ENCODE data around the gene TAT.

DNA sequence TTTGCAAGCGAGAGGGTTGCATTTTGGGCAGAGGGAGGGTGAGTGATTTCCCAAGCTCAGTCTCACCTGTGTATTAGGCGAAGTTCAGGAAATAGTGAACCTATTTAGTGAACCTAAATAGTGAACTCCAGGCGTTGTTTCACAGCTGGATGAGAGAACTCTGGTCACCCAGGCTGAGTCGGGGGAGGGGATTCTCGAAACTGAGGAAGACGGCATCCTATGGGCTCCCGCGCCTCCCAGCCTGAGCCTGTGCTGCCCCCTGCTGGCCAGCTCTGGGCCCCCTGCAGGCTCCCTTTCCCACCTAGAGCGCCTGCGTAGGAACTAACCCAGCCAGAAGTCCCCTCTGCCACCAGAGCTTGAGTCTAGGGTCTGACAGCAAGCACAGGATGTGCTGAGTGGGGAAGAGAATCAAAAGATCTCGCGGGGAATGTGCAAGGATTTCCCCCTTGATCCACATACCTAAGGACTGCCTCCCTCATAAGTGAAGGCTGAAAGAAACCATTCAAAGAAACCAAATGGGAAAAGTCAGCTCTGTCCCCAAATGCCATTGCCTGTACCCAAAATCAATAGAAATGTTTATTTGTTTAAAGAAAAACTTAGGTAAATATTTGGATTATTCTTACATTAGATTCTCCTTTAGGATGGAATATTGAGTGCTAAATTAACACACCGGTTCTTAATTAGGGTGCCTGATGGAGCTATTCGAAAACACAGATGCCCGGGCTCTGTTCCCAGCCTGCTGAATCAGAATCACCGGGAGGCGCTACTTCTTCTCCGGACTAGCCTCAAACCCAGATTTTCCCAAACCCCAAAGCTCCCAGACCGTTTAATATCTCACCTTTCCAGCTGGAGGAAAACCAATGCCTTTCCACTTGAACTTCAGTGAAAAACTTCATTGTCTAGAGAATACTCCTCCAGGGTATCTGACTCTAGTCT is 34.3 kb upstream of the TAT start:
- TF ChIP-seq, protein P1, sequence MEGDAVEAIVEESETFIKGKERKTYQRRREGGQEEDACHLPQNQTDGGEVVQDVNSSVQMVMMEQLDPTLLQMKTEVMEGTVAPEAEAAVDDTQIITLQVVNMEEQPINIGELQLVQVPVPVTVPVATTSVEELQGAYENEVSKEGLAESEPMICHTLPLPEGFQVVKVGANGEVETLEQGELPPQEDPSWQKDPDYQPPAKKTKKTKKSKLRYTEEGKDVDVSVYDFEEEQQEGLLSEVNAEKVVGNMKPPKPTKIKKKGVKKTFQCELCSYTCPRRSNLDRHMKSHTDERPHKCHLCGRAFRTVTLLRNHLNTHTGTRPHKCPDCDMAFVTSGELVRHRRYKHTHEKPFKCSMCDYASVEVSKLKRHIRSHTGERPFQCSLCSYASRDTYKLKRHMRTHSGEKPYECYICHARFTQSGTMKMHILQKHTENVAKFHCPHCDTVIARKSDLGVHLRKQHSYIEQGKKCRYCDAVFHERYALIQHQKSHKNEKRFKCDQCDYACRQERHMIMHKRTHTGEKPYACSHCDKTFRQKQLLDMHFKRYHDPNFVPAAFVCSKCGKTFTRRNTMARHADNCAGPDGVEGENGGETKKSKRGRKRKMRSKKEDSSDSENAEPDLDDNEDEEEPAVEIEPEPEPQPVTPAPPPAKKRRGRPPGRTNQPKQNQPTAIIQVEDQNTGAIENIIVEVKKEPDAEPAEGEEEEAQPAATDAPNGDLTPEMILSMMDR (conservative IDR thresholded peaks at IDR 0.05): peak; percentile 82
- no peak for TF ChIP-seq EZH2 (IDR thresholded peaks at IDR 0.05; ENCODE audit: low read depth)

Measured in PC-9 (cell line).